Measurements from ENCODE around the gene ASAP3. TPM values are rescaled to one million over a fixed set of nuclear protein-coding genes. Genes with fewer than 3 reads are reported as not detected.
"Not testable (repeated sequence)": the region's sequence is repeated elsewhere in the genome, so short reads cannot be mapped to it uniquely, and the experiment has no call there.

The ASAP3 gene
- total RNA-seq, 1 donor, result 0.42 TPM

DNA sequence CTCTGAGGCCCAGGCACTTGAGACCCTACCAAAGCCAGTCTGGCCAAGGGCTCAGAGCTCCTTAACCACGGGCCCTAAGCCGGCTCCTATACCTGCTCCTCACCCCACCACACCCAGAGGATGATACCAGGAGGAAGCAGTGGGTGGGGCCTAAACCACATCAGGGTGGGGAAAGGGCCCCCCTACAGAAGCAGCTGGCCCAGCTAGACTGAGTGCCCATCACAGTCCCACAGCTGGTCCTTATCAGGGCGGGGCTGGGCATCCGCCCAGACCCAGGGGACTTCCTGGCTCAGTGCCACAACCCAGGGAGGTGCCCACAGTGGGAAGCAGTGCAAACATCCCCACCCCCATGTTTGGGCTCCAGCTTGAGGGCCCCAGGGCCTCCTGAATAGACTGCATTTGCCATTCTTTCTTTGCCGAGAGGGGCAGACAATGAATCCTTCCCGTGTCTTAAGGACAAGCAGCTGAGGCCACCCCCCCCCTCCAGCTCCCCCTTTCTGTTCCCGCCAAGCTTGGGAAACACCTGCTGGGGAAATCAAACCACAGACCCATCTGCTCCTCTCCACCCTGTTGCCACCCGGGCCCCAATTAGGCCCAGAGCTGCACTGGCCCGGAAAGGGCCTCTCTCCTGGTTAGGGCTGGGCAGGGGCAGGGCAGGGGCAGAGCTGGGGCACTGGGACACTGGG is 40.9 kb upstream of the ASAP3 start:
- H3K9me3 ChIP-seq (ENCODE audit: low read depth, low read length), result no peaks in the 10 kb centered on the region
- no peaks in the 10 kb centered on the region for H3K27me3 ChIP-seq (ENCODE audit: insufficient read depth, low read length)
- H3K4me3 ChIP-seq (ENCODE audit: low read length), result no peak overlapping the region
- peaks cover 82% of the 10 kb centered on the region for H3K4me1 ChIP-seq (ENCODE audit: insufficient read depth, low read length)

DNA sequence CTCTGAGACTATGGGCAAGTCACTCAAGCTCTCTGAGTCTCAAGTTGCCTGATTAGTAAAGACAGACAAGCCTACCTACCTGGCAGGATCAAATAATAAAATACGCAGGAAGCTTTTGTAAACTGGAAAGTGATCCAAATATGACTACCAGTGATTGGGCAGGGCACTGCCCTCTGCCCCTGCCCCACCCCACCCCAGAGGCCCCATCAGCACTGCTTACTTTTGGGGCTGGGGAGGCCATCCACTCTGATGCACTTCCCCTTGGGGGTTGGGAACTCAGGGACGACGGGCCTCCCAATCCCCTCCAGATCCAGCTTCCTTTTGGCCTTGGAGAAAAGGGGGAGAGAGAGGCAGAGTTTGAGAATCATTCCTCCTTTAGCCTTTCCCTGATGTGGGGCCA is 40.2 kb upstream of the ASAP3 start:
- no peaks in the 10 kb centered on the region for H3K9me3 ChIP-seq (ENCODE audit: low read depth, low read length)
- H3K27me3 ChIP-seq (ENCODE audit: insufficient read depth, low read length), result no peaks in the 10 kb centered on the region
- no peak overlapping the region for H3K4me3 ChIP-seq (ENCODE audit: low read length)
- H3K4me1 ChIP-seq (ENCODE audit: insufficient read depth, low read length), result peaks cover 75% of the 10 kb centered on the region

DNA sequence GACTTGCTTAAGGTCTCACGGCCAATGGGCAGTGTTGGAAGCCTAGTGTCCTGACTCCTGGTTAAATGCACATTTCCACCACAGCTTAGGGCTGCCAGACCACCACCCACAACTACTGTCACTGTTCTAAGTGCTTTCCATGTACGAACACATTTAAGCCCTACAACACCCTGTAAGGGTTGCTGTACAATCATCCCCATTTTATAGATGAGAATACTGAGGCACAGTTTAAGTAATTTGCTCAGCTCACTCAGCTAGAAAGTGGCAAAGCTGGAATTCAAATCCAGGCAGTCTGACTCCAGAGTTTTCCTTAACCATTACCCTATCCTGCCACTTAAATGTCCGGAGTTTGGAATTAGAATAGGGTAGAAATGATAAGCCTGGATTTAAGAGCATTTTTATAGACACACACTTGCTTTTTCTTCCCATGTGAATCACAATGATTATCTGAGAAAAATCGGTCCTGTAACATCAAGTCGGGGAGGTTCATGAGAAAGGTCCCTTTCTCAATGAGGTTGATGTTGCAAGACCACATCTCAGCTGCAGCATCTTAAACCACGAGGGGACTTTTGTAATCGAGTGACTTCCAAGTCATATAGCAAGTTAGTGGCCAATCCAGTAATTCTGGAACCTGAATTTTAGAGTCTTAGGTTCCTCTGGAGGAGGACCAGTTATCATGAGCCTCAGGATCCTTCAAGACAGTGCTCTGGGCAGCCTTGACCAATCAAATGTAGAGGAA is 38.4 kb upstream of the ASAP3 start:
- no peaks in the 10 kb centered on the region for H3K27me3 ChIP-seq (ENCODE audit: insufficient read depth, low read length)
- peaks cover 58% of the 10 kb centered on the region for H3K4me1 ChIP-seq (ENCODE audit: insufficient read depth, low read length)
- H3K4me3 ChIP-seq (ENCODE audit: low read length), result no peak overlapping the region
- H3K9me3 ChIP-seq (ENCODE audit: low read depth, low read length), result no peaks in the 10 kb centered on the region

DNA sequence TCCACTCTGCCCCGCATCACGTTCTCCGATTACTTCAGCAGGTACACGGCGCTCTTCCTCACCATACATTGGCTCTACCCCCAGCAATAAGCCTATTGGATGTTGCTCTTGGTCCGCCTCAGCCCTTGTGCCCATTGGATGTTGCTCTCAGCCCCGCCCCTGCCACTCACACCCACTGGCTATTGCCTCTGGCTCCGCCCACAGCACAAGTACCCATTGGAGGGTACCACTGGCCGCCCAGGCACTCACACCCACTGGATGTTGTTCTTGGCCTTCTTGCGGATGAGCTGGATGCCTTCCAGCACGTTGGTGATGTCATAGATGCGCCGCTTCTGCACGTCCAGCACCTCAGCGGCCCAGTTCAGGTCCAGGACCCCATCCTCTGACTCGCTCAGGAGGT is 37.6 kb upstream of the ASAP3 start:
- H3K9me3 ChIP-seq (ENCODE audit: low read depth, low read length), result no peaks in the 10 kb centered on the region
- no peaks in the 10 kb centered on the region for H3K27me3 ChIP-seq (ENCODE audit: insufficient read depth, low read length)
- H3K4me3 ChIP-seq (ENCODE audit: low read length), result no peak overlapping the region
- peaks cover 49% of the 10 kb centered on the region for H3K4me1 ChIP-seq (ENCODE audit: insufficient read depth, low read length)

DNA sequence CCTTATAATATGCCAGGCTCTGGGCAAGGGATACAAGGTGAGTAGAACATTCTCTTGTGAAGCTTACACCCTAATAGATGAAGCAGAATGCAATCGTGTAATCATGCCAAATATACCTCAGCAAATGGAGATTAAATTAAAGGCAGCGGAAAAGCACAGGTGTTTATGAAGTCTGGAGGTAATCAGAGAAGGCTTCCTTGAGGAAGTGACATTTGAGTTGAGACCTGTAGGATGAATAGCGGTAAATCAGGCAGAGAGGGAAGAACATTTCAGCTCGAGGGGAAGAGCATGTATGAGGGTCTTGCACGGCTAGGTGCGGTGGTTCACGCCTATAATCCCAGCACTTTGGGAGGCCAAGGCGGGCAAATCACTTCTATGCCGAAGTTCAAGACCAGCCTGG is 33.6 kb upstream of the ASAP3 start:
- no peaks in the 10 kb centered on the region for H3K9me3 ChIP-seq (ENCODE audit: low read depth, low read length)
- H3K27me3 ChIP-seq (ENCODE audit: insufficient read depth, low read length), result no peaks in the 10 kb centered on the region
- H3K4me3 ChIP-seq (ENCODE audit: low read length), result no peak overlapping the region
- H3K4me1 ChIP-seq (ENCODE audit: insufficient read depth, low read length), result peaks cover 9% of the 10 kb centered on the region

DNA sequence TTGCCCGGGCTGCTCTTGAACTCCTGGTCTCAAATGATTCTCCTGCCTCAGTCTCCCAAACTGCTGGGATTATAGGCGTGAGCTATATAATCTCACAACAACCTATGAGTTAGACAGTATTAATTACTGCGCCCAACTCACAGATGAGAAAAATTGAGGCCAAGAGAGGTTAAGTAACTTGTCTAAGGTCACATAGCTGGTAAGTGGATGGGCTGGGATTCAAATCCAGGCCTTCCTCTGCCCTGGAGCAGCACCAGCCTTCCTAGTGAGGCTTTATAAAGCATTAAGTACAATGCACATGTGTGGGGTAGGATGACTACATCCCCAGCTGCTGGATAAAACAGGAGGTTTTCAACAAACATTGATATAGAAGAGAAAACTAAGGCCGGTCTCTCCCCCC is 31.9 kb upstream of the ASAP3 start:
- H3K4me3 ChIP-seq (ENCODE audit: low read length), result no peak overlapping the region
- no peaks in the 10 kb centered on the region for H3K4me1 ChIP-seq (ENCODE audit: insufficient read depth, low read length)
- no peaks in the 10 kb centered on the region for H3K9me3 ChIP-seq (ENCODE audit: low read depth, low read length)
- no peaks in the 10 kb centered on the region for H3K27me3 ChIP-seq (ENCODE audit: insufficient read depth, low read length)

DNA sequence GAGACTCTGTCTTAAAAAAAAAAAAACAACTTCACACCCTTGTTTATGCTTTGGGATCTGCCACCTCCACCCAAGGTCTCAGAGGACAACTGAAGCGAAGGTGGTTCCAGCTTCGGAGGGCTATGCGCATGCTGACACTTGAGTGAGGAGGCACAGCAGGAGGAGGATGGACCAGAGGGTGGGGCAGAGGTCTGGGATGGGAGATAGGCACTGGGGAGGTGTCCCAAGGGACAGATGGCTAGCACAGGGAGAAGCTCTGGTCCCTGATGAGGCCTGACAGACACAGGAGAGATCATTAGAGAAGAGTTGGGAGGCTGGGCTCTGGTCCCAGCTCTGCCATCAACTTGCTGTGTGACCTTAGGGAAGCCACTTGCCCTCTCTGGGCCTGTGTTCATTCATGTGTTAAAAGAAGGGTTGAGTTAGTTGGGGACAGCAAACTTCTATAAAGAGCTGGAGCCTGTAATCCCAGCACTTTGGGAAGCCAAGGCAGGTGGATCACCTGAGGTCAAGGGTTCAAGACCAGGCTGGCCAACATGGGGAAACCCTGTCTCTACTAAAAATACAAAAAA is 30.2 kb upstream of the ASAP3 start:
- Histone ChIP-seq H3K4me1 (ENCODE audit: insufficient read depth, low read length) (no peaks in the 10 kb centered on the region), H3K27me3 (ENCODE audit: insufficient read depth, low read length) (no peaks in the 10 kb centered on the region), H3K4me3 (ENCODE audit: low read length) (no peak overlapping the region), H3K9me3 (ENCODE audit: low read depth, low read length) (no peaks in the 10 kb centered on the region)

DNA sequence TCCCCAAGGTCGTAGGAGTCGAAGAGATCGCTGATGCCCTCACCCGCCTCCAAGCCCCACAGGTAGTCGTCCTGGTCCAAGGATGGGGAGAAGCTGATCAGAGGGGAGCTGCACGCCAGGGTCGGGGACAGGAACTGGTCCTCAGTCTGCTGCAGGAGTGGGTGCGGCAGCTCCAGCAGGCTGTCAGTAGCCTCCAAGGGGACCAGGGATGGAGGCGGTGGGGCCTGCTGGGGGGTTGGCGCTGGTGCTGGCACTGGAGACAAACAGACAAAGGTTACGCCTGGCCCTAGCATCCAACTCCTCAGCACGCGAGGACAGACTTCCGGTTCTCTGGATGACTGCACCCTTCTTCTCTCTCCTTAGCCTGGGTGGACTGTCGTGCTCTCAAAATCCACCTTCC is 25.9 kb upstream of the ASAP3 start:
- Histone ChIP-seq H3K9me3 (ENCODE audit: low read depth, low read length) (no peaks in the 10 kb centered on the region), H3K4me3 (ENCODE audit: low read length) (no peak overlapping the region), H3K4me1 (ENCODE audit: insufficient read depth, low read length) (no peaks in the 10 kb centered on the region), H3K27me3 (ENCODE audit: insufficient read depth, low read length) (no peaks in the 10 kb centered on the region)

DNA sequence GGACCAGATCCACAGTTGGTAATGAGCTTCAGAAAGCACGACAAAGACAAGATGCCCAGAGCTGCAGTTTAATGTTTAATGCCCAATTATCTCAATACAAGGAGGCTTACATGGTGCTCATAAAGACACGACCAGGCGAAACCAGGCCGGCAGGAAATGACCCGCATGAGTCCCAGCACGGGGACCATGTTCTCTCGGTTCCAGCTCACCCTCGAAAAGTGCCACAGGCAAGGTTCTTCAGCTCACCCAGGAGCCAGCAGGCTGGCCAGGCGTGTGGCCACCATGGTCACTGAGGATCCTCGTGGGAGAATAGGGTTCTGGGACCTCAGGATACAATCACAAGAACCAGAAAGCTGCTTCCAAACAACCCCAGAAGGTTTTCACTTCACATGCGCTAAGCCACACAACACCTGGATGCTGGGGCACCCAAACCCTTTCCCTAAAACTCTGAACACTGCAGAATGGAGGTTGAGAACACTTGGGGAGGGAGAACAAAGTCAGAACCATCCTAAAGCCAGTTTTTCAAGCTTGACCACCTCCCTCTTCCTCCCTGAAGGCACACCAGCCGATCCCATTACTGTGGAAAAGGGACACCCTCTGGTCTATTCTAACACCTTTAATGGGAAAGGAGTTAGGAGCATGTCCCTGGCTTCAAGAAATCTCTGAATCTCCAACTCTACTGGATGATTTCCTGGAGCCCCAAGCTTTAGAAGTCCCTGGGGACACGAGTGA is 22.6 kb upstream of the ASAP3 start:
- no peak overlapping the region for H3K4me3 ChIP-seq (ENCODE audit: low read length)
- H3K27me3 ChIP-seq (ENCODE audit: insufficient read depth, low read length), result no peaks in the 10 kb centered on the region
- no peaks in the 10 kb centered on the region for H3K9me3 ChIP-seq (ENCODE audit: low read depth, low read length)
- H3K4me1 ChIP-seq (ENCODE audit: insufficient read depth, low read length), result no peaks in the 10 kb centered on the region

DNA sequence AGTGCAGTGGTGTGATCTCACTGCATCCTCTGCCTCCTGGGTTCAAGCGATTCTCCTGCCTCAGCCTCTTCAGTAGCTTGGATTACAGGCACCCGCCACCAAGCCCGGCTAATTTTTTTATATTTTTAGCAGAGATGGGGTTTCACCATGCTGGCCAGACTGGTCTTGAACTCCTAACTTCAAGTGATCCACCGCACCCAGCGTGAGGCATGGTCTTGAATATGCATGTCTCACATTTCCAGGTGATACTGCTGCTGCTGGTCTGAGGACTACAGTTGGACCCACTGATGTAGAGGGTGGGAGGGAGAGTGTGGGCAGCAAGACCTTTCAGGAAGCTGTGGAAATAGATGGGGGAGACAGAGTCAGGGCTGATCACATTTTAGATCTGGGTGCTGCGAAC is 21.9 kb upstream of the ASAP3 start:
- Histone ChIP-seq H3K27me3 (ENCODE audit: insufficient read depth, low read length) (no peaks in the 10 kb centered on the region), H3K4me3 (ENCODE audit: low read length) (no peak overlapping the region), H3K4me1 (ENCODE audit: insufficient read depth, low read length) (no peaks in the 10 kb centered on the region), H3K9me3 (ENCODE audit: low read depth, low read length) (no peaks in the 10 kb centered on the region)

DNA sequence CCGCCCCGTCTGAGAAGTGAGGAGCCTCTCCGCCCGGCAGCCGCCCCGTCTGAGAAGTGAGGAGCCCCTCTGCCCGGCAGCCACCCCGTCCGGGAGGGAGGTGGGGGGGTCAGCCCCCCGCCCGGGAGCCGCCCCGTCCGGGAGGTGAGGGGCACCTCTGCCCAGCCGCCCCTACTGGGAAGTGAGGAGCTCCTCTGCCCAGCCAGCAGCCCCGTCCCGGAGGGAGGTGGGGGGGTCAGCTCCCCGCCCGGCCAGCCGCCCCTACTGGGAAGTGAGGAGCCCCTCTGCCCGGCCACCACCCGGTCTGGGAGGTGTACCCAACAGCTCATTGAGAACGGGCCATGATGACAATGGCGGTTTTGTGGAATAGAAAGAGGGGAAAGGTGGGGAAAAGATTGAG is 20.2 kb upstream of the ASAP3 start:
- H3K4me1 ChIP-seq (ENCODE audit: insufficient read depth, low read length); H3K4me3 ChIP-seq (ENCODE audit: low read length); H3K27me3 ChIP-seq (ENCODE audit: insufficient read depth, low read length); H3K9me3 ChIP-seq (ENCODE audit: low read depth, low read length): not testable (repeated sequence)

DNA sequence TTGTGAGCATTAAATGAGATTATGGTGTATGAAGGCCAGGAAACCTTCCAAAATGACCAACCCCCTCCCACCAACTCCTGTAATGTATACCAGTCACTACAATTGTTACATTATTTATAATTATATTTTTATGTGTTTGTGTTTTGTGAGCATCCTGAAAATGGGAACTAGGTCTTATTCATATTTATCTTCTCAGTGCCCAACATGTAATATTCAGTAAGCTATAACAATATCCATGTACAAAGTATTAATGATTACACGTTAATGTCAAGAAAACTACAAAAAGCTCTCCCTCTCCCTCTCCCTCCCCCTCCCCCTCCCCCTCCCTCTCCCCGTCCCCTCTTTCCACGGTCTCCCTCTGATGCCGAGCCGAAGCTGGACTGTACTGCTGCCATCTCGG is 19.0 kb upstream of the ASAP3 start:
- Histone ChIP-seq H3K27me3 (ENCODE audit: insufficient read depth, low read length) (no peaks in the 10 kb centered on the region), H3K4me1 (ENCODE audit: insufficient read depth, low read length) (peaks cover 5% of the 10 kb centered on the region), H3K9me3 (ENCODE audit: low read depth, low read length) (no peaks in the 10 kb centered on the region), H3K4me3 (ENCODE audit: low read length) (no peak overlapping the region)

DNA sequence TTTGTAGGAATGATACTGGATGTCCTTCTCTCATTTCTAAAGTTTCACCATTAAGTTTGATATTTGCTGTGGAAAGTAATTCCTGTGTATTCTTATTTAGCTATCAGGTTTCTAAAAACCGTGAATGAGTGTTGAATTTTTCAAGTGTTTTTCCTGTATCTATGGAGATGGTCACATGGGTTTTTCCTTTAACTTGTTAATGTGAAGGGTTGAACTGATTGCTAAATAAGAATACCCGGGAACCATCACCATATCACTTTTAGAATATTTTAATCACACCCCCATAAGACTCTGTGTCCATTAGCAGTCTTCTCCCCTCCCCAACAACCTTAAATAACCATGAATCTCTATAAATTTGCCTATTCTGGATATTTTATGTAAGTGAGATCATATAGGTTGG is 16.5 kb upstream of the ASAP3 start:
- H3K9me3 ChIP-seq (ENCODE audit: low read depth, low read length), result no peaks in the 10 kb centered on the region
- peaks cover 15% of the 10 kb centered on the region for H3K4me1 ChIP-seq (ENCODE audit: insufficient read depth, low read length)
- no peaks in the 10 kb centered on the region for H3K27me3 ChIP-seq (ENCODE audit: insufficient read depth, low read length)
- no peak overlapping the region for H3K4me3 ChIP-seq (ENCODE audit: low read length)

DNA sequence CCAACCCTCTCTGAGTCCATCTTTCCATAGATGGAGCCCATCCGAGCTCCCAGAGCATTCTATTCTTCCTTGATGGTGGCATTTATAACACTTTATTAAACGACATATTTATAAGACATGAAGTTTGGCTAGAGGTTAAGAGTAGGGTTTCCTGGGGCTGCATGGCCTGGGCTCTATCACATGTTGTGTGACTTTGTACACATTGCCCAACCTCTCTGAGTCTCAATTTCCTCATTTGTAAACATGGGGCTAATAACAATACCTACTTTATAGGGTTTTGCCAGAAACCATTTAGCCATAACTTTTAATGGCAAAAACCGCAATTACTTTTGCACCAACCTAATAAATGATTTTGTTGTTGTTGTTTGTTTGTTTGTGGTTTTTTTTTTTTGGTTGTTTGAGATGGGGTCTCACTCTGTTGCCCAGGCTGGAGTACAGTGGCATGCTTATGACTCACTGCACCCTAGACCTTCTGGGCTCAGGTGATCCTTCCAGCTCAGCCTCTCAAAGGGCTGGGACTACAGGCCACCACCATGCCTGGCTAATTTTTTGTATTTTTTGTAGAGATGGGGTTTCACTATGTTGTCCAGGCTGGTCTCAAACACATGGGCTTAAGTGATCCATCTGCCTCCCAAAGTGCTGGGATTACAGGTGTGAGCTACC is 13.9 kb upstream of the ASAP3 start:
- peaks cover 15% of the 10 kb centered on the region for H3K4me1 ChIP-seq (ENCODE audit: insufficient read depth, low read length)
- H3K27me3 ChIP-seq (ENCODE audit: insufficient read depth, low read length), result no peaks in the 10 kb centered on the region
- no peak overlapping the region for H3K4me3 ChIP-seq (ENCODE audit: low read length)
- H3K9me3 ChIP-seq (ENCODE audit: low read depth, low read length), result no peaks in the 10 kb centered on the region

All from mononuclear cell (primary cell).